Heart left ventricle (tissue), 16 donors: ENCODE data around the gene MVK. TPM values are rescaled to one million over a fixed set of nuclear protein-coding genes. Genes with fewer than 3 reads are reported as not detected.

Experiments
- ATAC-seq, 4 donors: fragments of 200-7000 bp; cut with Tn5 transposase; one replicate each; pipeline ENCODE4 v1.9.1; 2020 to 2022; ENCODE audit warnings: moderate library complexity in 4 of 4, mild to moderate bottlenecking in 3 of 4, moderate number of reproducible peaks in 1 of 4
- DNase-seq, 5 donors: peaks; one replicate each; pipeline ENCODE4 v3.0.0-alpha.2; 2020
- H3K27ac ChIP-seq, 12 donors: fragments of 200-600 bp; sonication (generic) in 4 of 12; one replicate each; pipeline versions ENCODE4 v1.5.0 to v1.8.0; 2016 to 2022; ENCODE audit warnings: mild to moderate bottlenecking in 2 of 12
- H3K27me3 ChIP-seq, 9 donors: fragments of 200-600 bp; sonication (generic) in 2 of 9; one replicate each; pipeline versions ENCODE4 v1.5.1 to v1.8.0; 2016 to 2022; ENCODE audit warnings: mild to moderate bottlenecking in 3 of 9
- H3K36me3 ChIP-seq, 9 donors: fragments of 200-600 bp; sonication (generic) in 2 of 9; one replicate each; pipeline versions ENCODE4 v1.5.0 to v1.8.0; 2018 to 2022; ENCODE audit warnings: mild to moderate bottlenecking in 2 of 9
- H3K4me1 ChIP-seq, 12 donors: fragments of 200-600 bp; sonication (generic) in 4 of 12; one replicate each; pipeline versions ENCODE4 v1.5.0 to v1.8.0; 2016 to 2022; ENCODE audit warnings: mild to moderate bottlenecking in 3 of 12
- H3K4me3 ChIP-seq, 12 donors: fragments of 200-600 bp; sonication (generic) in 4 of 12; one replicate each; pipeline versions ENCODE4 v1.5.0 to v1.8.0; 2017 to 2022; ENCODE audit warnings: mild to moderate bottlenecking in 9 of 12, moderate library complexity in 4 of 12
- H3K9me3 ChIP-seq, 12 donors: fragments of 200-600 bp; sonication (generic) in 4 of 12; one replicate each; pipeline versions ENCODE4 v1.5.0 to v1.8.0; 2016 to 2022; ENCODE audit warnings: mild to moderate bottlenecking in 1 of 12
- CTCF ChIP-seq, 12 donors: fragments of 200-600 bp; sonication (generic) in 4 of 12; IDR thresholded peaks; one replicate each; pipeline versions ENCODE4 v1.5.0 to v1.8.0; 2018 to 2022; ENCODE audit warnings: antibody characterized with exemption in 12 of 12, mild to moderate bottlenecking in 5 of 12
- POLR2A ChIP-seq, 2 donors: fragments of 450-650 bp; IDR thresholded peaks; one replicate each; pipeline ENCODE4 v1.6.1; 2017; ENCODE audit warnings: antibody characterized with exemption in 2 of 2, mild to moderate bottlenecking in 2 of 2, moderate library complexity in 2 of 2
- WGBS, 4 donors: extraction: QIAGEN DNeasy Blood & Tissue Kit in 2 of 4; methylation state at CpG; one replicate each; pipeline versions ENCODE4 v1.1.5 to v1.1.7; 2013 to 2018; 5-methylcytosine and 5-hydroxymethylcytosine counted together
- intact Hi-C, 10 donors: fragments of 100-400 bp; cut with DNase I; formaldehyde crosslinking; loops; one replicate each; pipeline versions ENCODE4 v1.11.1 to v1.14.2; 2022
- polyA plus RNA-seq, 2 donors: library from polyadenylated mRNA; stranded (reverse); fragments of 200-250 nt; gene quantifications; one replicate each; pipeline ENCODE4 v1.2.3, GENCODE V29; 2013
- total RNA-seq, 9 donors: library from RNA; depleted of rRNA in 2 of 9; stranded (reverse); fragments of >200 nt in 2 of 9; fragmentation: NEBNext Ultra II Directional in 3 of 9; extraction: Animal tissue kit (Norgen Biotek cat#: 25700) in 3 of 9; gene quantifications; one replicate each; pipeline versions ENCODE4 v1.1.0 to v1.2.4, GENCODE V29; 2016 to 2023
- donor health status: ischemic (EF 13 %, LVEDD 7.1; RV severe dilation, severe dysfunction).
- donor health status: healthy with polysubstance abuse.
- donor health status: DM: no; HTN: yes; CAD: no.
- donor health status: DM: no; HTN: no; CAD: no.
- donor health status: ischemic (EF 25% LVEDD 6.9; RV normal size, moderate dysfunction).
- donor health status: ischemic (EF 25% LVEDD 5.7; RV mildly dilated, moderate dysfunction).
- donor health status: healthy.
- donor health status: DM: yes; HTN: yes; CAD: no.
- donor health status: ischemic (EF 35%, LVEDD 5.7; RV mildly dilated, moderate dysfunction).
- donor health status: nonischemic (EF 11% LVEDD 7.7; RV severe dilation, severe dysfunction).
- donor health status: DM: yes; HTN: yes; CAD: no.
- donor health status: PGD.
- donor health status: ischemic (EF 29% LVEDD 5.4; RV normal size, mild dysfunction).
- donor health status: nonischemic (EF 23%, LVEDD 6.1; RV moderate dilation, normal function).

MVK gene
- total and polyA plus RNA-seq, 11 donors, result 7.9 to 14.9 (median 10.1) TPM

DNA sequence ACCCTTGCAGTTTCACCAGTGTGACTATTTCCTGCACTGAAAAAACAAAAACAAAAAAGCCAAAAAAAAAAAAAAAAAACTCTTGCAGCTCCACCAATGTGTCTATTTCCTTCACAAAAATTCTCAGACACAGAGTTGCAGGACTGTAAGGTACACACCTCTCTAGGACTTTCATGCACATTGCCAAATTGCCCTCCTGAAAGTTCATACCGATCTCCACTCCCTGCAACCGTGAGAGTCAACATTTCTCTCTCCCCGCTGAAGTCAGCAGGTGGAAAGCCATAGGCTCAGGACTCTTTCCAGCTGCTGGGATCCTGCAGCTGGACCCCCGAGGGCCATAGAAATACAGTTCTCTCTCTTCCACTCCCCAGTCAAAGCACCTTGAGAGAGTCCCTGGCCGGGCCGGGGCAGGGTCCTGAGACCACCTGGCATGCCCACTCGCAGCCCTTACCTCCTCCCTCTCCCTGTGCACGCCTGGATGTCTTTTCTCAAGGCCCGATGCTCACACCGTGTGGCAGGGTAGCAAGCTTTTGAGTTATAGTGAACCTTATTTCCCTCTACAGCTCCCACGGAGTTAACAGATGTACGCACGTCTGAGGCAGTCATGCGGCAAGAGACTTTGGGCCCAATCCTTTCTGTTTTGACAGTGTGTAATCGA lies 23.9 kb upstream of the MVK start:
- DNase-seq (peak in 1 of 5 donors; percentile 25), ATAC-seq (no peak)
- Histone ChIP-seq H3K4me3 (no peak overlapping the region), H3K9me3 (no peaks in the 10 kb centered on the region), H3K27me3 (peaks cover 0 to 28% (median 4%) of the 10 kb centered on the region in 9 donors), H3K4me1 (peaks cover 0 to 10% (median 7%) of the 10 kb centered on the region in 12 donors), H3K36me3 (no peaks in the 10 kb centered on the region), H3K27ac (no peak overlapping the region)
- intact Hi-C loops, result no loop called here
- TF ChIP-seq POLR2A (IDR thresholded peaks at IDR 0.05) (no peak), CTCF (IDR thresholded peaks at IDR 0.05) (no peak)
- 65 to 77% (median 71%) methylated on average over 15 of the region's 15 CpGs for WGBS, 4 donors

DNA sequence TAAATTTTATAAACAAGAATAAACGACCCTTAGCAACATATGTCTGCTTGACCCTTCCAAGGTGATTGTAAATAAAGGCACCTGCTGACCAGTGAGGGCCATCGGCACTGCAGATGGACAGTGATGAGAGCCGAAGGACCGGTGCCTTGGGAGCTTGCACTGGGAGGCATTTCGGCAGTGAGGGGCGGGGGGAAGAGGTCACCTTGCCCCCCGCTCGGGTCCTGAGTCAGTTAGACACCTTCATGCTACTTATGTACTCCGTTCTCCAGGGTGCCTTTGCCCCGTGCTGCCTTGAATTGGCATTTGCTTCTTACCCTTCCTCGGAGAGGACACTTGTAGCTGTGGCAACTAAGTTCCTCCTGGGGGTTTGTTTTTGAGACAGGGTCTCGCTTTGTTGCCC lies 23.3 kb upstream of the MVK start:
- H3K4me3 ChIP-seq, result no peak overlapping the region
- no peaks in the 10 kb centered on the region for H3K9me3 ChIP-seq
- peaks cover 0 to 28% (median 4%) of the 10 kb centered on the region in 9 donors for H3K27me3 ChIP-seq
- ATAC-seq, result no peak
- TF ChIP-seq CTCF (IDR thresholded peaks at IDR 0.05) (no peak), POLR2A (IDR thresholded peaks at IDR 0.05) (no peak)
- intact Hi-C loops, result no loop called here
- 75 to 83% (median 77%) methylated on average over 12 of the region's 12 CpGs for WGBS, 4 donors
- H3K27ac ChIP-seq, result no peak overlapping the region
- peak in 1 of 5 donors; percentile 24 for DNase-seq
- no peaks in the 10 kb centered on the region for H3K36me3 ChIP-seq
- H3K4me1 ChIP-seq, result peaks cover 0 to 4% (median 3%) of the 10 kb centered on the region in 12 donors

DNA sequence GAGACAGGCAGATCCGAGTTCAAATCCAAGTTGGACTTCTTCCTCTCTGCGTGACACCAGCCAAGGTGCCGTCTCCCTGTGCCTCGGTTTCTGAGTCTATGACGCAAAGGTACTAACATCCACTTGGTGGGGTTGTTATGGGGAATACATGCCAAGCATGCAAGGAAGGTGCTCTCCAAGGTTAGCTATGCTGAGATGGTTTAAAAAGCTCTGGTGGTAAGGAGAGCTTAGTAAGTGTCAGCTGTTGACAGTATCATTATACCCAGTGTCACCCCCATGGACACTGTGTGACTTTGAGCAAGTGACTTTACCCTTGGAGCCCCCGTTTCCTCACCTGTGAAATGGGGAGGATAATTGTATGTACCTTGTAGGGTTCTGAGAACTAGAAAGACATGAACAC lies 22.5 kb upstream of the MVK start:
- no peaks in the 10 kb centered on the region for H3K9me3 ChIP-seq
- no peaks in the 10 kb centered on the region for H3K36me3 ChIP-seq
- intact Hi-C loops, result no loop called here
- H3K27ac ChIP-seq, result no peak overlapping the region
- TF ChIP-seq CTCF (IDR thresholded peaks at IDR 0.05) (no peak), POLR2A (IDR thresholded peaks at IDR 0.05) (no peak)
- H3K27me3 ChIP-seq, result peaks cover 0 to 28% (median 4%) of the 10 kb centered on the region in 9 donors
- no peak overlapping the region for H3K4me3 ChIP-seq
- H3K4me1 ChIP-seq, result peaks cover 0 to 3% (median 0%) of the 10 kb centered on the region in 12 donors
- 87 to 91% (median 89%) methylated on average over 6 of the region's 6 CpGs for WGBS, 4 donors
- DNase-seq (no peak), ATAC-seq (no peak)

DNA sequence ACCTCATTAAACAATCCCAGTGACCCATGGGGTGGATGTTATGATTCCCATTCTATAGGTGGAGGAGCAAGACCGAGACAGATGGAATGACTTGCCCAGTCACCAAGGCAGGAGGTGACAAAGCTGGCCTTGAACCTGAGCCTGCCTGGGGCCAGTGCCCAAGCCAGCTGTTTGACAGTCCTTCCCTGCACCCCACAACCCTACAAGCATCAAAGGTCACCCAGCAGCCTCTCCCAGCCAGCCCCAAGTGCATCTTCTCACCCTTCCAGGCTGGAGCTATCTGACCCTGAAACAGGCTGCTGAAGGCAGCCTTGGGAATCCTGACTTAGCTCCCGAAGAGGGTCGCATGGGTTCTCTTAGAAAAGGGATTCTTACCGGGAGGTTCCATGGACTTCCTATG lies 20.6 kb upstream of the MVK start:
- WGBS, 4 donors, result 71 to 79% (median 73%) methylated on average over 4 of the region's 4 CpGs
- Histone ChIP-seq H3K27ac (no peak overlapping the region), H3K4me1 (peaks cover 0 to 3% (median 0%) of the 10 kb centered on the region in 12 donors), H3K9me3 (no peaks in the 10 kb centered on the region), H3K36me3 (peaks cover 0 to 9% (median 0%) of the 10 kb centered on the region in 9 donors), H3K27me3 (peaks cover 0 to 22% (median 4%) of the 10 kb centered on the region in 9 donors), H3K4me3 (no peak overlapping the region)
- intact Hi-C loops, result no loop called here
- TF ChIP-seq CTCF (IDR thresholded peaks at IDR 0.05) (no peak), POLR2A (IDR thresholded peaks at IDR 0.05) (no peak)
- DNase-seq (no peak), ATAC-seq (no peak)
